Ascending aorta (tissue), 2 donors: ENCODE results near the gene HSPG2. TPM values are rescaled to one million over a fixed set of nuclear protein-coding genes. Genes with fewer than 3 reads are reported as not detected.
A peak's percentile ranks its signal among the peaks of the same experiment; 100 is the strongest.

Experiments
- DNase-seq, 2 donors: peaks; one replicate each; pipeline ENCODE4 v3.0.0-alpha.2; 2019; ENCODE audit warnings: low spot score in 2 of 2
- H3K27ac ChIP-seq, 2 donors: fragments of 200-600 bp; sonication (generic); one replicate each; pipeline ENCODE4 v1.5.1; 2016 to 2017; ENCODE audit warnings: mild to moderate bottlenecking in 1 of 2
- H3K27me3 ChIP-seq: fragments of 200-600 bp; sonication (generic); one replicate; pipeline ENCODE4 v1.5.1; 2017
- H3K36me3 ChIP-seq, 2 donors: fragments of 200-600 bp; sonication (generic); one replicate each; pipeline ENCODE4 v1.5.1; 2016
- H3K4me1 ChIP-seq, 2 donors: fragments of 200-600 bp; sonication (generic); one replicate each; pipeline ENCODE4 v1.5.1; 2016 to 2017; ENCODE audit warnings: mild to moderate bottlenecking in 1 of 2
- H3K4me3 ChIP-seq, 2 donors: fragments of 200-600 bp; sonication (generic); one replicate each; pipeline ENCODE4 v1.5.1; 2016 to 2017; ENCODE audit warnings: mild to moderate bottlenecking in 1 of 2
- H3K9me3 ChIP-seq, 2 donors: fragments of 200-600 bp; sonication (generic); one replicate each; pipeline ENCODE4 v1.5.1; 2016
- CTCF ChIP-seq, 3 experiments: fragments of 200-600 bp in 2 of 3; fragments of 450-650 bp in 1 of 3; sonication (generic) in 2 of 3; IDR thresholded peaks; one replicate each; pipeline ENCODE4 v1.5.1; 2016 to 2019; ENCODE audit warnings: antibody characterized with exemption in 3 of 3, mild to moderate bottlenecking in 1 of 3, moderate library complexity in 1 of 3
- intact Hi-C: fragments of 100-400 bp; cut with DNase I; formaldehyde crosslinking; loops from one replicate; pipeline ENCODE4 v1.15.1; 2023
- total RNA-seq: library from RNA; depleted of rRNA; stranded (reverse); fragments of >200 nt; gene quantifications from one replicate; pipeline ENCODE4 v1.1.0, GENCODE V29; 2016

Gene HSPG2
- total RNA-seq, 1 donor from 2014 or later = 1,294 TPM

- no peaks in the 10 kb centered on the region for H3K9me3 ChIP-seq
- no peak for DNase-seq
- H3K27me3 ChIP-seq = no peaks in the 10 kb centered on the region
- peak overlapping the region in 1 of 2 donors; percentile 8 for H3K27ac ChIP-seq
- TF ChIP-seq CTCF (IDR thresholded peaks at IDR 0.05) = no peak
- H3K4me1 ChIP-seq = peaks cover 11 to 13% of the 10 kb centered on the region in 2 donors
- H3K36me3 ChIP-seq = peaks cover 77 to 86% of the 10 kb centered on the region in 2 donors
- intact Hi-C loops = no loop called here
- H3K4me3 ChIP-seq = no peak overlapping the region
Measured at GRCh38 chr1:21865609-21865942, 71.5 kb downstream of the HSPG2 start.

- Histone ChIP-seq H3K4me3 (no peak overlapping the region), H3K36me3 (peaks cover 85 to 89% of the 10 kb centered on the region in 2 donors), H3K4me1 (peaks cover 4 to 6% of the 10 kb centered on the region in 2 donors), H3K27ac (no peak overlapping the region), H3K9me3 (no peaks in the 10 kb centered on the region), H3K27me3 (no peaks in the 10 kb centered on the region)
- intact Hi-C loops = no loop called here
- TF ChIP-seq CTCF (IDR thresholded peaks at IDR 0.05) = no peak
- no peak for DNase-seq
Measured at GRCh38 chr1:21864730-21865129, 72.4 kb downstream of the HSPG2 start.

GRCh38 chr1:21863981-21864380, 73.1 kb downstream of the HSPG2 start:
- Histone ChIP-seq H3K27ac (no peak overlapping the region), H3K27me3 (no peaks in the 10 kb centered on the region), H3K4me3 (no peak overlapping the region), H3K4me1 (no peaks in the 10 kb centered on the region), H3K36me3 (peaks cover 90 to 92% of the 10 kb centered on the region in 2 donors), H3K9me3 (no peaks in the 10 kb centered on the region)
- intact Hi-C loops = no loop called here
- no peak for DNase-seq
- TF ChIP-seq CTCF (IDR thresholded peaks at IDR 0.05) = no peak

GRCh38 chr1:21861602-21862429, 75.3 kb downstream of the HSPG2 start:
- no peaks in the 10 kb centered on the region for H3K27me3 ChIP-seq
- peaks cover 92 to 97% of the 10 kb centered on the region in 2 donors for H3K36me3 ChIP-seq
- no peak overlapping the region for H3K27ac ChIP-seq
- no peak for DNase-seq
- no peak for TF ChIP-seq CTCF (IDR thresholded peaks at IDR 0.05)
- H3K9me3 ChIP-seq = no peaks in the 10 kb centered on the region
- intact Hi-C loops = no loop called here
- no peaks in the 10 kb centered on the region for H3K4me1 ChIP-seq
- no peak overlapping the region for H3K4me3 ChIP-seq

- Histone ChIP-seq H3K4me1 (no peaks in the 10 kb centered on the region), H3K4me3 (no peak overlapping the region), H3K27me3 (no peaks in the 10 kb centered on the region), H3K9me3 (no peaks in the 10 kb centered on the region), H3K27ac (no peak overlapping the region), H3K36me3 (peaks cover 92 to 97% of the 10 kb centered on the region in 2 donors)
- no peak for DNase-seq
- TF ChIP-seq CTCF (IDR thresholded peaks at IDR 0.05) = no peak
- intact Hi-C loops = no loop called here
Measured at GRCh38 chr1:21860971-21861370, 76.1 kb downstream of the HSPG2 start.
